Bone marrow (tissue), 2 donors: ENCODE data around the gene ZC3H10.
"Not testable (repeated sequence)": the region's sequence is repeated elsewhere in the genome, so short reads cannot be mapped to it uniquely, and the experiment has no call there.

Experiments
- DNase-seq, 2 donors: peaks; one replicate each; lab custom pipeline; 2025; lab: John Stamatoyannopoulos, UW

The ZC3H10 gene, protein sequence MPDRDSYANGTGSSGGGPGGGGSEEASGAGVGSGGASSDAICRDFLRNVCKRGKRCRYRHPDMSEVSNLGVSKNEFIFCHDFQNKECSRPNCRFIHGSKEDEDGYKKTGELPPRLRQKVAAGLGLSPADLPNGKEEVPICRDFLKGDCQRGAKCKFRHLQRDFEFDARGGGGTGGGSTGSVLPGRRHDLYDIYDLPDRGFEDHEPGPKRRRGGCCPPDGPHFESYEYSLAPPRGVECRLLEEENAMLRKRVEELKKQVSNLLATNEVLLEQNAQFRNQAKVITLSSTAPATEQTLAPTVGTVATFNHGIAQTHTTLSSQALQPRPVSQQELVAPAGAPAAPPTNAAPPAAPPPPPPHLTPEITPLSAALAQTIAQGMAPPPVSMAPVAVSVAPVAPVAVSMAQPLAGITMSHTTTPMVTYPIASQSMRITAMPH

DNA sequence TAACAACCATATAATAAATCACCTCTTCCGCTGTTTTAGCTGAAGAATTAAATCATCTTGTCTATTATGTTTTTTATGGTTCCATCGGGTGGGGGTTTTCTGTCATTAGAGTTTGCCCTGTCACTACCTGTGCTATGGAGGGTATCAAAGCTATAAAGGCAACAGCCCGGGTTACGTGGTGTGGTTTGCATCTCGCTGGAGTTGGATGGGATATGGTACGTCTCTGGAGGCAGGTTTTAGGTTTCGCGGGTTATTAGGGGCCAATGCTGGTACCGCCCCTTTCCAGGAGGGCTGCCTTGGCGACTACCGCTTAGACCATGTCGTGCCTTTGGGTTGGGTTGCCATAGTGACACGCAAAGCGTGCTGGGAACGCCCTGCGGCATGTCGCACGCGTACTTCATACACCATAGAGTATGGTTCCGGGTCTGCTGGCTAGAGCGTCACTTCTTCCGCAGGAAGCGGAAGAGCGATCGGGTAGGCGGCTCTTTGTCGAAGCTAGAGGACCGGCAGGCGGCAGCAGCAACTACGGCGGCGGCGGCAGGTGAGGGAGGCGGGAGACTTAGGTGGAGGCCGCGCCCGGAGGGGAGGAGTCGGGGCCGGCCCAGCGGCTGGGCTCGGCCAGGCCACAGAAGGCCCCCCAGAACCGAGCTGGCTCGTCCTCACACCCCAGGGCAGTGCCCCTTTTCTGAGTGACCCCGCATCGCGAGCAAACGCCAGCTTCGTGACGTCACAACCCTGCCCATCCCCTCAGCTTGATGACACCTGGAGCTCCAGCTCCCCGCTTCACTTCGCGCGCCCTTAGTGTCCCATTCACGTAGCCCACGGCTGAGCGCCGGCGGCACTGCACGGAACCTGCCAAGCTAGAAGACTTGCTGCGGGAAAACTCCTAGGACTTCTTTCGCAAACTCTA is at the start of gene ZC3H10:
Gene ZC3H10, plus strand, starts transcription at position 489 of the 910 bp plus-strand sequence. CDS start 2,297 bp downstream, outside the sequence.
- peak; percentile 96 to 97 for DNase-seq

DNA sequence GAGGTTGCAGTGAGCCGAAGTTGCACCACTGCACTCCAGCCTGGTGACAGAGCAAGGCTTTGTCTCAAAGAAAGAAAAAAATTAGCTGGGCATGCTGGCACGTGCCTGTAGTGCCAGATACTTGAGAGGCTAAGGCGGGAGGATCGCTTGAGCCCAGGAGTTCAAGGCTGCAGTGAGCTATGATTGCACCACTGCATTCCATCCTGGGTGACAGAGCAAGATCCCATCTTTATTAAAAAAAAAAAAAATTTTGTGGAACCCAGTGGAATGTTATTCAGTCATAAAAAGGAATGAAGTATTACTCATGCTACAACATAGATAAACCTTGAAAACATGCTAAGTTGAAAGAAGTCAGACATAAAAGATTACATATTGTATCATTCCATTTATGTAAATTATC is 46.4 kb upstream of the ZC3H10 start:
- no peak for DNase-seq

DNA sequence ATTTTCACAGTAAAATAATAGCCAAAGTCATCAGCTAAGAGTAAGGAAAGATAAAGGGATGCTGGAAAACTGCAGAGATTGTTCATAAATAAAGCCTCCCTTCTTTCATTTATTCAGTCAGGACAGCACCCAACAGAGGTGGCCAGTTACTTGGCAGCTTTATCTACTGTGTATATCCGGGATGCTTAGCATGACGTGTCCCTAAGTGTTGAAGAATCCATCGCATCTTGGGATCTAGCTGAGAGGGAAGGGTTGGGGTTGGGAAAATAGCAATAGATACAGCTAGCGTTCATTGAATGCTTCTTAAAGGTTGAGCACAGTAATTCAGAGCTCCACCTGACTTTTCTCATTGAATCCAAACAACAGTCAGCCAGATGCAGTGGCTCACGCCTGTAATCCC is 43.7 kb upstream of the ZC3H10 start:
- no peak for DNase-seq

DNA sequence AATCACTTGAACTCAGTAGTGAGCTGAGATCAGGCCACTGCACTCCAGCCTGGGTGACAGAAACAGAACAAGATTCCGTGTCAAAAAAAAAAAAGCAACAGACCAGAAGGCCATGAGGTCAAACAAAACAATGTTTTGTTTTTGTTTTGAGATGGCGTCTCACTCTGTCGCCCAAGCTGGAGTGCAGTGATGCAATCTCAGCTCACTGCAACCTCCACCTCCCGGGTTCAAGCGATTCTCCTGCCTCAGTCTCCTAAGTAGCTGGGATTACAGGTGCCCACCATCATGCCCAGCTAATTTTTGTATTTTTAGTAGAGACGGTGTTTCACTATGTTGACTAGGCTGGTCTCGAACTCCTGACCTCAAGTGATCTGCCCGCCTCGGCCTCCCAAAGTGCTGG is 40.1 kb upstream of the ZC3H10 start:
- not testable (repeated sequence) for DNase-seq

DNA sequence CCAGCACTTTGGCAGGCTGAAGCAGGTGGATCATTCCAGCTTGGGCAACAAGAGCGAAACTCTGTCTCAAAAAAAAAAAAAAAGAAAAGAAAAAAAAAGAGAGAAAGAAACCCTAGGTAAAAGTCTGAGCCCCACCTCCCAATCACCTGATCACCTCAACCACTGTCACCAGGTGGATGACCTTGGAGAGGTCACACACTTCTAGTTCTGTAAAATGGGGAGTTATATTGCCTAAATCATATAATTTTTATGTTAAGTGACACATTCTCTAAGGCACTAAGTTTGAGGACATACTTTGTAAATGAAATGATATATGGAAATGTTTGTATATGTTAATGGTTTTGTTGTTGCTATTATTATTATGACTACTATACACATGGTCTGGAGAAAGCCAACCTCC is 39.6 kb upstream of the ZC3H10 start:
- no peak for DNase-seq

DNA sequence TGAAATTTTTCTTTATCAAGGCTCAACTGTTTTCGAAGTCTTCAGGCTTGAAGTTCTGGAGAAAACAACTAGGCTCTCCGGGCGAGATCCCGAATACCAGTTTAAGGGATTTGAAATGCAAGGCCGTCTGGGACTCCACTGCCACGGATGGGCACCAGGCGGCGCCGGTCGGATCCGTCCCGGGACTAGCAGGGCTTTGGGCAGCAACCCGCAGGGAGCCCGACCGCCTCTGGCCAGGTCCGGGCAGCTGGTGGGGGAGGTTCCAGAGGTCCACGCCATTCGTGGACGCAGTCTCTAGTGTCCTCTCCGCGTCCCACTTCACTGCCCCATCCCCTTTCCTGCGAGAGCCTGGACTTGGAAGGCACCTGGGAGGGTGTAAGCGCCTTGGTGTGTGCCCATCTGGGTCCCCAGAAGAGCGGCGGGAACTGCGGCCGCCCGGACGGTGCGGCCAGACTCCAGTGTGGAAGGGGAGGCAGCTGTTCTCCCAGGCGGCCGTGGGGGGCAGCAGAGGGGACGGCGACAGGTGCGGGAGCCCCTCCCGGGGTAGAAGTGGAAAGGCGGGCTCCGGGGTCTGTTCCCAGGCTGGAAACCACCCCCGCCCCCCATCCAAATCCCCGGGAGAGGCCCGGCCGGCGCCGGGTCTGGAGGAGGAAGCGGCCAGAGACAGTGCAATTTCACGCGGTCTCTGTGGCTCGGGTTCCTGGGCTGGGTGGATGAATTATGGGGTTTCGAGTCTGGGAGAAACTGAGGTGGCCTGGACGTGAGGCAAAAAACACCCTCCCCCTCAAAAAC is 38.9 kb upstream of the ZC3H10 start:
- DNase-seq, result peak; percentile 4 to 49

DNA sequence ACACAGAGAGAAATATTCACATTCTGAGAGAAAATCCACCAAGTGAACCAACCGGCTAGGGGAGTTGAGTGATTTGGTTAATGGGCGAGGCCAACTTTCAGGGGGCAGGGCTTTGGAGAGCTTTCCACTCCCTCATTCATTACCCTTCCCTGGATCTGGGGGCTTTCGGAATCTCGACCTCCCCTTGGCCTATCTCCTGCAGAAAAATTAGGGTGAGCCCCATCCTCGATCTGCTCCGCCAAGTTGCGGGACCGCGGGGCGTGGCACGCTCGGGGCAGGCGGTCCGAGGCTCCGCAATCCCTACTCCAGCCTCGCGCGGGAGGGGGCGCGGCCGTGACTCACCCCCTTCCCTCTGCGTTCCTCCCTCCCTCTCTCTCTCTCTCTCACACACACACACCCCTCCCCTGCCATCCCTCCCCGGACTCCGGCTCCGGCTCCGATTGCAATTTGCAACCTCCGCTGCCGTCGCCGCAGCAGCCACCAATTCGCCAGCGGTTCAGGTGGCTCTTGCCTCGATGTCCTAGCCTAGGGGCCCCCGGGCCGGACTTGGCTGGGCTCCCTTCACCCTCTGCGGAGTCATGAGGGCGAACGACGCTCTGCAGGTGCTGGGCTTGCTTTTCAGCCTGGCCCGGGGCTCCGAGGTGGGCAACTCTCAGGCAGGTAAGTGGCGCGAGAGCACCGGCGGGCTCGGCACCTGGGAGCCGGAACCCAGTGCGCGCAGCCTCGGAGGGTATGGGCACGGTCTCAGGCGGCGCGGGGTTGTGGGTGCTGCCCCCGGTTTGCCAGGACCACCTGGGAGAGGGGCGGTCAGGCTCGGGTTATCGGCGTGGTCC is 38.1 kb upstream of the ZC3H10 start, which contains the start of gene ERBB3:
Gene ERBB3, plus strand, starts transcription at position 443 of the 833 bp plus-strand sequence. Its CDS starts 136 bp downstream, at position 579.
- peak; percentile 66 to 67 for DNase-seq

DNA sequence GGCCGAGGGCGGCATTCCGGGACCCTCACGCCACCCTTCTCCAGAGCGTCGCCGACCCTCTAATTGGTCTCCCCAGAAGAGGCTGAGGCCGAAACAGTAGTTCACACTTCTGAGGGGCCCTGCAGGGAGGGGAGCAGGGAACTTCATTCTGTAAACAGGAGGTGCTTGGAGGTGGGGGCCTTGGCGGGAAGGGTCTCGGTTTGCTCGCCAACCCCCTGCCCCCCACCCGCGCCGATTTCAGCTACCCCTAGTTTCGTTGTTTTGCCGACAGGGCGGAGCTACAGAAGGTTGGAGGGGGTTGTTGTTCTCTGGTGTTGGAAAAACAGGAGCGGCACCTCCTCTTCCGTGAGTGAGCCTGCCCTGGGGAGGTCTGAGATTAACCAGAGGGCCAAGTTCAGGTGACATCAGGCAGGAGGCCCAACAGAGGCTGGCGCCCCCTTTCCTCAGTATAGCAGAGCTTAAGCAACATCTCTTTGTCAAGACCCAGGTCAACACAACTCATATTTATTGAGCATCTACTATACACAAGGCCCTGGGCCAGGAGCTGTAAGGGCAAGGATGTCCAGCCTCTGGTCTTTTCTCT is 37.4 kb upstream of the ZC3H10 start:
- no peak for DNase-seq

DNA sequence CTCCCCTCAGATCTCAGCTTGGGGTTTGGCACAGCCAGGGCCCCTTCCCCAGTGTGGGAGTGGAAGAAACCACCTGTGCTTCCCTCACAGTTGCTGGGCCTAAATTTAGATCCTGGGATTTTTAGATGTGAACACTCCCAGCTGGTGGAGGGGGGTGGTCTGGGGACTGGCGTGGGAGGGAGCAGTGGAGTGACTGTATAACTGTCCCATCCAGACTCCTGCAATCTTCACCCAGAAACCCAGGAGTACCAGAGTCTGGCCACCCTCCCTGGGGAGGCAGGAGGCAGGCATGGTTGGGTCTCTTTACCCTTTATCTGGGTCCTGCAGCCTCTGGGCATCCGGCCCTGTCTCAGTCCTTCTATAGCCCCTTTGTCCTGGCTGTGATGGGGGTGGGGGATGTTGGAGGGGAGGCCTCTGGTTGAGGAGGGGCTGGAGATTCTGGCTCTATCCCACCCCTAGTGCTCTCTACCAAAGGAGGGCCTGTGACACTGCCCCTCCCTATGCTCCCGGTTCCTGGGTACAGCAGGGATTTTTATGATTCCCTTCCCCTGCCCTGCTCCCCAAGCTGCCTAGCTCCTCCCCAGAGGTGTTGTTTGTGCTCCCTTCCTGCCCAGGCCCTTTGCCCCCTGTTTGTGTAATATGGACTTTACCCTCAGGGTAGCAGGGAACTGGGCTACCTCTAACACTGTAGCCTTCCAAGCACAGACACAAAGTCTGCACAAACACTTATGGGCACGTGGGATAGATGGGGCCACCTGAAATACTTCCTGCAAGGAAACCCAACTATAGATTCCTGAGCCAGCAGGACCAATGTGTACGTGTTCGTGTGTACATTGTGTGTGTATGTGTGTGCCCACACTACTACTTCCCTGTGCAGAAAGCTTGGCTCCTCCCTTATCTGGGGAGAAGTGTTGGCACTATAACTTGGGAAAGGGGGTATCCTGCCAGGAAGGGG is 36.4 kb upstream of the ZC3H10 start:
- DNase-seq, result no peak

DNA sequence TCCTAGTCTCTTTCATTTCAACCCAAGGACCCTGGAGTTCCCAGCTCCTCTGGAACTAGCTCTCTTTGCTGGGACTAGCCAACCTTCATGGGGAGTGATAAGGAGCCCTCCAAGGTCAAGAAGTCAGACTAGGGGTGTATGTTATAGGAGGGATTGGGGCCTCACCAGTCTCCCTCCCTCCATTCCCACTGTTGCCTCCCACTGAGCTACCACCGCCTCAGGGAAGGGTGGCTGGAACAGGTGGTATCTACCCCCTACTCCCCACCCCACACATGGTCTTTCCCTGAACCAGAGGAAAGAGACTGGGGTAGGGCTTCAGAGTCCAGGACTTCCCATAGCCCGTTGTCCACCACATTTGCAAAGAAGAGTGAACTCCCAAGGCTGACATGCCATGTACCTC is 35.7 kb upstream of the ZC3H10 start:
- no peak for DNase-seq

DNA sequence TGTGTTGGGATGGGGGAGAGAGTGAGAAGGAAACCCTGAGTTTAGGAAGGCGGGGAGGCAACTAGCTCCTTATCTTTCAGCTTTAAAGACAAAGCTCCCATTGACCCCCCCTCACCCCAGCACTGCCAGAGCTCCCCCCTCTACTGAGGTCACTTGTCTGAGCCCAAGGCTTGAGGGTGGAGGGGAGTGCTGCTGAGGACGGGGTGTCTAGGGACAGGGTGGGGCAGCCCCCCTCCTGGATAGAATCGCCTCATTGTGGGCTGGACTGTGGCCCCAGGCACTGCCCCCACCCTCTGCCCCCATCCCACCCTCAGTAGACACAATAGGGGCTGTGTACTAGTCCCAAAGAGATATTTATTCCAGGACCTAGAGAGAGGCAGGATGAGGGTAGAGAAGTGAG is 35.1 kb upstream of the ZC3H10 start:
- no peak for DNase-seq

DNA sequence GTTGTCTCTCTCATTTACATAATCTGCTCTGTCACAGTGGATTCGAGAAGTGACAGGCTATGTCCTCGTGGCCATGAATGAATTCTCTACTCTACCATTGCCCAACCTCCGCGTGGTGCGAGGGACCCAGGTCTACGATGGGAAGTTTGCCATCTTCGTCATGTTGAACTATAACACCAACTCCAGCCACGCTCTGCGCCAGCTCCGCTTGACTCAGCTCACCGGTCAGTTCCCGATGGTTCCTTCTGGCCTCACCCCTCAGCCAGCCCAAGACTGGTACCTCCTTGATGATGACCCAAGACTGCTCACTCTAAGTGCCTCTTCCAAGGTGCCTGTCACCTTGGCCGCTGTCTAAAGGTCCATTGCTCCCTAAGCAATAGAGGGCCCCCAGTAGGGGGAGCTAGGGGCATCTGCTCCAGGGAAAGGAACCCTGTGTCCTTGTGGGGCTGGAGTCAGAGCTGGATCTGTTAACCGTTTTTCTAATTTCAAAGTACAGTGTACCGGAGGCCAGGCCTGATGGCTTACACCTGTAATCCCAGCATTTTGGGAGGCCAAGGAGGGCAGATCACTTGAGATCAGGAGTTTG is 33.0 kb upstream of the ZC3H10 start:
- DNase-seq, result no peak

DNA sequence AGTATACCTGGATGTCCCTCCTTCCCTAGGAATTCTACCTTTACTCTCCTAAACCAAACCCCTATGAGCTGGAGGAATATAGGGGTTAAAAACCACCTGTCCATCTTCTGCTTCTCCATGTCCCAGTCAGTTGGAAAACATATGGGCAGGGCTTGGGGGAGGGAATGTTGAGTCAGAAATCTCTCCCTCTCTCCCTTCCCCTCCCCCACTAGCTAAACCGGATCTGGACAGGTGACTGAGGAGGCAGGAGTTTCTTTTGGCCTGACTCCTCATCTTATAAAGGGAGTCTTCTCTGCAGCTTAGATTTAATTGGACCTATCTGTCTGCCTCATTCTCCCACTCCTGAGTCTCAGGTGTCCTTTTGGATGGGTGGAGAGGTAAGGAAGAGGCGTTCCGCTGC is 32.0 kb upstream of the ZC3H10 start:
- no peak for DNase-seq

DNA sequence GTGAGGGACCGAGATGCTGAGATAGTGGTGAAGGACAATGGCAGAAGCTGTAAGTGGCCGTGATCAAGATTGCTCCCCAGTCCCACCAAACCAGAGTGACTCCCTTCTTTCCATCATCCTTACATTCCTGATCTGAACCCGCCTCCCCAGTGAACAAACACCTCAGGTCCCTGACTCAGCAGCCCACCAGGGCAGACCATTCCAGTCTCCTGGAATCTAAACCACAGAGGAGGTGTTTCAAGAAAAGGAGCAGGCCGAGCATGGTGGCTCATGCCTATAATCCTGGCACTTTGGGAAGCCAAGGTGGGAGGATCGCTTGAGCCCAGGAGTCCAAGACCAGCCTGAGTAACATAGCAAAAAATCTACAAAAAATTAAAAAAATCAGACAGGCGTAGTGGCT is 31.5 kb upstream of the ZC3H10 start:
- DNase-seq, result no peak

DNA sequence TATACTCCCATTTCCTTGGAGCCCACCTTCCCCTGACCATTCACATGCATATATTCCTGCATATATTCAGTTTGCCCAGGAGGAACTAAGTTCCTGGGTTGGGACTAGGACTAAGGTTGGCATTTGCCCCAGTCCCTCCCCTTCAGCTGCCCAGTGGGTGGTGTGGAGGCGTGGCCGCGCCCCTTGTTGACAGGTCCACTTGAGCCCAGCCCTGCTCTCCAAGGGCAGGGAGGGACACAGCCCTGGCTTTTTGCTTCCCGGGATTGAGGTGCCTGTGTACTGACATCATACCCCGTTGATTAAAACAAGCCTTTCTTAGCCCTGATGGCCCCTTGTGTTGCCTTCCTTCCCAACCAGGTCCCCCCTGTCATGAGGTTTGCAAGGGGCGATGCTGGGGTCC is 30.8 kb upstream of the ZC3H10 start:
- DNase-seq, result no peak

DNA sequence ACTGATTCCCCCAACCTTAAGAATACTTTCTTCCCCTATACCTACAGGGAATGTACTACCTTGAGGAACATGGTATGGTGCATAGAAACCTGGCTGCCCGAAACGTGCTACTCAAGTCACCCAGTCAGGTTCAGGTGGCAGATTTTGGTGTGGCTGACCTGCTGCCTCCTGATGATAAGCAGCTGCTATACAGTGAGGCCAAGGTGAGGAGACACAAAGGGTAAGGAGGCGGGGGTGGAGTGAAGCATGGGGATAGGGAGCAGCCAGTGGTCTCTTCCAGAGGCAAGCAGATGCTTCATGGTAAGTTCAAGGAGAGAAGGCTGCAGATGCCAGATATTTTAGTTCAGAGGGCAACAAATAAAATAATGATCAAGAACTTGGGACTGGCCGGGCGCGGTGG is 20.3 kb upstream of the ZC3H10 start:
- no peak for DNase-seq

DNA sequence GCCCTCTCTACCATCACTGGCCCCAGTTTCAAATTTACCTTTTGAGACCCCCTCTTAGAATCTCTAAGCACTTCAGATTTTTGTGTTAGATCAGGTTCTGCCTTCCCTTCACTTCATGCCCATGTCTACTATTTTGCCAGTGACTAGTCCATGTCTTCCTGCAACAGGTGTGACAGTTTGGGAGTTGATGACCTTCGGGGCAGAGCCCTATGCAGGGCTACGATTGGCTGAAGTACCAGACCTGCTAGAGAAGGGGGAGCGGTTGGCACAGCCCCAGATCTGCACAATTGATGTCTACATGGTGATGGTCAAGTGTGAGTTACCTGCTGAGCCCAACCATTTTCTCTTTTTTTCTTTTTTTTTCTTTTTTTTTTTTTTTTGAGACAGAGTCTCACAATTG is 19.5 kb upstream of the ZC3H10 start:
- DNase-seq, result no peak

DNA sequence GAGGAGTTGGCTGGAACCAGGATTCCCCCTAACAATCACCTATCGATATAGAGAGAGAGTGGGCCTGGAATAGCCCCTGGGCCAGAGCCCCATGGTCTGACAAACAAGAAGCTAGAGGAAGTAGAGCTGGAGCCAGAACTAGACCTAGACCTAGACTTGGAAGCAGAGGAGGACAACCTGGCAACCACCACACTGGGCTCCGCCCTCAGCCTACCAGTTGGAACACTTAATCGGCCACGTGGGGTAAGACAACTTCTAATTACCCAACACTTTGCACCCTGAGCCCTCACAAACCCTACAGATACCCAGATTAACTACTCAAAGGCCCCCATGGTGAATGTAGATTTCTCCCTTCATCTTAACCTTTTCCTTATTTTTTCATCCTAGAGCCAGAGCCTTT is 18.3 kb upstream of the ZC3H10 start:
- DNase-seq, result no peak

DNA sequence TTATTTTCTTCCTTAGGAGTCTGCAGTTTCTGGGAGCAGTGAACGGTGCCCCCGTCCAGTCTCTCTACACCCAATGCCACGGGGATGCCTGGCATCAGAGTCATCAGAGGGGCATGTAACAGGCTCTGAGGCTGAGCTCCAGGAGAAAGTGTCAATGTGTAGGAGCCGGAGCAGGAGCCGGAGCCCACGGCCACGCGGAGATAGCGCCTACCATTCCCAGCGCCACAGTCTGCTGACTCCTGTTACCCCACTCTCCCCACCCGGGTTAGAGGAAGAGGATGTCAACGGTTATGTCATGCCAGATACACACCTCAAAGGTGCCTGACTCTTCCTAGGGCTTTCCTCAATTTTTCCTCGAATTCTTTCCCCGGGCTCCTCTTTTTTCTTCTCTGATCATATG is 17.0 kb upstream of the ZC3H10 start:
- DNase-seq, result no peak
